GM23248 (cell line): ENCODE measurements around the gene MED20.

Experiments
- EZH2 ChIP-seq: fragments of 200-600 bp; sonication (generic); IDR thresholded peaks from 2 replicates; pipeline ENCODE4 v1.6.1; 2018; ENCODE audit warnings: antibody characterized with exemption, mild to moderate bottlenecking; ENCODE audit not compliant: insufficient read depth, poor library complexity, severe bottlenecking
- EZH2phosphoT487 ChIP-seq: fragments of 200-600 bp; sonication (generic); IDR thresholded peaks from 2 replicates; pipeline ENCODE4 v1.6.1; 2018; ENCODE audit warnings: antibody characterized with exemption, moderate library complexity, mild to moderate bottlenecking, low read depth; ENCODE audit not compliant: insufficient read depth

- TF ChIP-seq EZH2phosphoT487 (no peak), EZH2 (no peak)
Measured at GRCh38 chr6:41920921-41921711, at the start of gene MED20, which contains the start of gene BYSL.
